ENCODE data around the gene USP22. TPM values are rescaled to one million over a fixed set of nuclear protein-coding genes. Genes with fewer than 3 reads are reported as not detected.

Gene USP22
- total and polyA plus RNA-seq, 10 of the 15 experiments (the other 5 are each of a cell fraction or from before 2014, with no cell fraction given), result 10.8 to 218 (median 98.8) TPM

DNA sequence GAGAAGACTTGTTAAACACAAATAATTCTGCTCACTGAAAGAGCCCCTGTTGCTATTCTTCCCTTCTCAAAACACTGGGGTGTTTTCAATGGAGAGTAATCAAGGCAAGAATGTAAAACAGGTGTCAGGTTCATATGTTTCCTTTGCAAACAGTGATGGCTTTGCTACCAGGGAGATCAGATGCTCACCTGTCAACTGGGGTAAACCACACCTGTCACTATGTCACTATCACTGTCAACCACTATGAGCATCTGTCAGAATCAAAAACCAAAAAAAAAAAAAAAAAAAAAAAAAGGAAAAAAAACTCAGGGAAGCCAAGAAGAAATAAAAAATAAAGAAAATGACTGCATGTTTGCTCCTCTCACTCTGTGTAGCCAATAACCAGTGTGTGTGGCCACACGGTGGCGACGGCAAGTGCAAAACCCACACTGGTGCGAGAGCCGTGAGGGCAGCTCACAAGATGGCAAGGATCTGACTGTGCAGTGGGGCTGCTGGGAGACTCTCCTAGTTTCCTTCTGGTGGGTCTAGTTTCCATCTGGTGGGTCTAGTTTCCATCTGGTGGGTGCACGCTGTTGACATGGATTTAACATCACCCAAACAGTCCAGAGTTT is 22.7 kb downstream of the USP22 start:
- 13% methylated on average over 6 of the region's 6 CpGs for WGBS (ENCODE audit: insufficient coverage, insufficient replicate concordance, low lambda C conversion rate, missing lambda C conversion rate)
- SMC1A ChIA-PET (ENCODE audit: uncharacterized antibody, unreplicated experiment), result no interaction called here
- intact Hi-C loops (cut with micrococcal nuclease; ENCODE audit: unreplicated experiment), result loop anchor here (1.0 kb wide), 1 partner anchor 79 kb away; no protein-coding TSS in a partner anchor
- POLR2A ChIA-PET, result no interaction called here
- RAD21 ChIA-PET (ENCODE audit: unreplicated experiment), result no interaction called here
- in situ Hi-C loops (cut with MboI), result no loop called here
- peak; percentile 95 for ATAC-seq
- no peak overlapping the region for H3K4me2 ChIP-seq (ENCODE audit: control insufficient read depth, insufficient read depth)
- peak; percentile 52 for TF ChIP-seq RUNX3 (IDR thresholded peaks at IDR 0.05; ENCODE audit: low read length)
- TF ChIP-seq, protein P1, sequence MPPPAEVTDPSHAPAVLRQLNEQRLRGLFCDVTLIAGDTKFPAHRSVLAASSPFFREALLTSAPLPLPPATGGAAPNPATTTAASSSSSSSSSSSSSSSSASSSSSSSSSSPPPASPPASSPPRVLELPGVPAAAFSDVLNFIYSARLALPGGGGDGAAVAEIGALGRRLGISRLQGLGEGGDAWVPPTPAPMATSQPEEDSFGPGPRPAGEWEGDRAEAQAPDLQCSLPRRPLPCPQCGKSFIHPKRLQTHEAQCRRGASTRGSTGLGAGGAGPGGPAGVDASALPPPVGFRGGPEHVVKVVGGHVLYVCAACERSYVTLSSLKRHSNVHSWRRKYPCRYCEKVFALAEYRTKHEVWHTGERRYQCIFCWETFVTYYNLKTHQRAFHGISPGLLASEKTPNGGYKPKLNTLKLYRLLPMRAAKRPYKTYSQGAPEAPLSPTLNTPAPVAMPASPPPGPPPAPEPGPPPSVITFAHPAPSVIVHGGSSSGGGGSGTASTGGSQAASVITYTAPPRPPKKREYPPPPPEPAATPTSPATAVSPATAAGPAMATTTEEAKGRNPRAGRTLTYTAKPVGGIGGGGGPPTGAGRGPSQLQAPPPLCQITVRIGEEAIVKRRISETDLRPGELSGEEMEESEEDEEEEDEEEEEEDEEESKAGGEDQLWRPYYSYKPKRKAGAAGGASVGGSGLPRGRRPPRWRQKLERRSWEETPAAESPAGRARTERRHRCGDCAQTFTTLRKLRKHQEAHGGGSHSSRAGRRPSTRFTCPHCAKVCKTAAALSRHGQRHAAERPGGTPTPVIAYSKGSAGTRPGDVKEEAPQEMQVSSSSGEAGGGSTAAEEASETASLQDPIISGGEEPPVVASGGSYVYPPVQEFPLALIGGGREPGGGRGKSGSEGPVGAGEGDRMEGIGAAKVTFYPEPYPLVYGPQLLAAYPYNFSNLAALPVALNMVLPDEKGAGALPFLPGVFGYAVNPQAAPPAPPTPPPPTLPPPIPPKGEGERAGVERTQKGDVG (CRISPR knock-in tag; IDR thresholded peaks at IDR 0.05), result no peak
- TF ChIP-seq SMC3 (IDR thresholded peaks at IDR 0.05; ENCODE audit: borderline replicate concordance, low read length), result peak; percentile 42; the same call in 1 of the 2 replicates
- no peak for TF ChIP-seq IKZF2 (IDR thresholded peaks at IDR 0.05)
- no peak for TF ChIP-seq RBBP5 (conservative IDR thresholded peaks at IDR 0.05)
- TF ChIP-seq LARP7 (IDR thresholded peaks at IDR 0.05), result no peak
- no peak for TF ChIP-seq JUNB (IDR thresholded peaks at IDR 0.05)
- TF ChIP-seq RAD21 (IDR thresholded peaks at IDR 0.05; ENCODE audit: insufficient read depth, low read depth, low read length), result peak; percentile 51; the same call in 1 of the 2 replicates
- no peak for TF ChIP-seq SIX5 (IDR thresholded peaks at IDR 0.05; ENCODE audit: low read depth, low read length, severe bottlenecking)
- no peak for TF ChIP-seq BACH1 (IDR thresholded peaks at IDR 0.05; ENCODE audit: borderline replicate concordance)
- TF ChIP-seq FOS (IDR thresholded peaks at IDR 0.05; ENCODE audit: borderline replicate concordance, extremely low read depth, insufficient read length), result no peak
- TF ChIP-seq, protein P2, sequence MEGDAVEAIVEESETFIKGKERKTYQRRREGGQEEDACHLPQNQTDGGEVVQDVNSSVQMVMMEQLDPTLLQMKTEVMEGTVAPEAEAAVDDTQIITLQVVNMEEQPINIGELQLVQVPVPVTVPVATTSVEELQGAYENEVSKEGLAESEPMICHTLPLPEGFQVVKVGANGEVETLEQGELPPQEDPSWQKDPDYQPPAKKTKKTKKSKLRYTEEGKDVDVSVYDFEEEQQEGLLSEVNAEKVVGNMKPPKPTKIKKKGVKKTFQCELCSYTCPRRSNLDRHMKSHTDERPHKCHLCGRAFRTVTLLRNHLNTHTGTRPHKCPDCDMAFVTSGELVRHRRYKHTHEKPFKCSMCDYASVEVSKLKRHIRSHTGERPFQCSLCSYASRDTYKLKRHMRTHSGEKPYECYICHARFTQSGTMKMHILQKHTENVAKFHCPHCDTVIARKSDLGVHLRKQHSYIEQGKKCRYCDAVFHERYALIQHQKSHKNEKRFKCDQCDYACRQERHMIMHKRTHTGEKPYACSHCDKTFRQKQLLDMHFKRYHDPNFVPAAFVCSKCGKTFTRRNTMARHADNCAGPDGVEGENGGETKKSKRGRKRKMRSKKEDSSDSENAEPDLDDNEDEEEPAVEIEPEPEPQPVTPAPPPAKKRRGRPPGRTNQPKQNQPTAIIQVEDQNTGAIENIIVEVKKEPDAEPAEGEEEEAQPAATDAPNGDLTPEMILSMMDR (IDR thresholded peaks at IDR 0.05 in 2 of 3, conservative IDR thresholded peaks at IDR 0.05 in 1 of 3; ENCODE audit: control insufficient read depth in 2 of 3, extremely low read depth in 1 of 3, insufficient read depth in 1 of 3, low read depth in 3 of 3, low read length in 3 of 3), result peak in 2 of 3 experiments; percentile 40 to 55; a peak in 4 of 6 replicates
- no peak for TF ChIP-seq CEBPB (IDR thresholded peaks at IDR 0.05; ENCODE audit: borderline replicate concordance in 1 of 2, low read depth in 2 of 2, low read length in 2 of 2)
- H3K79me2 ChIP-seq (ENCODE audit: control insufficient read depth, insufficient read depth, low read length), result peaks cover 22% of the 10 kb centered on the region
- no peak overlapping the region for H2AFZ ChIP-seq (ENCODE audit: control insufficient read depth, low read depth, low read length)
- no peak overlapping the region for H3K4me3 ChIP-seq
- CTCF ChIA-PET, result interaction anchor here (0.8 to 2.2 kb wide), 4 partner anchors 24 to 101 kb away, joined by 3 to 13 read pairs (median 4); no protein-coding TSS in a partner anchor
- H3K27me3 ChIP-seq (replicated peaks in 1 of 2; ENCODE audit: control insufficient read depth in 2 of 2, insufficient read depth in 2 of 2, low read length in 1 of 2), result no peaks in the 10 kb centered on the region
- H4K20me1 ChIP-seq (ENCODE audit: control insufficient read depth, insufficient read depth), result peaks cover 5% of the 10 kb centered on the region
- peaks cover 54 to 60% of the 10 kb centered on the region in 2 experiments for H3K36me3 ChIP-seq (ENCODE audit: control insufficient read depth in 2 of 2, insufficient read depth in 2 of 2, low read length in 1 of 2)
- BruUV-seq (replicated peaks), result no TSS peak
- no peaks in the 10 kb centered on the region for H3K9me3 ChIP-seq (replicated peaks; ENCODE audit: control insufficient read depth, insufficient read depth, low read length)
- DNase-seq (ENCODE audit: low read depth, low spot score), result no peak
- H3K27ac ChIP-seq (ENCODE audit: control insufficient read depth, insufficient read depth), result no peak overlapping the region
- no peaks in the 10 kb centered on the region for H3K4me1 ChIP-seq (ENCODE audit: control insufficient read depth, insufficient read depth, low read length)
- FAIRE-seq, result no peak
- no peak overlapping the region for H3K9ac ChIP-seq (ENCODE audit: control insufficient read depth, insufficient read depth, low read length)
